Measurements from ENCODE around the gene RAI1.

The RAI1 gene

GRCh38 chr17:17844500-17844899 lies 163.2 kb downstream of the RAI1 start (continued):
- TF ChIP-seq, protein P1, sequence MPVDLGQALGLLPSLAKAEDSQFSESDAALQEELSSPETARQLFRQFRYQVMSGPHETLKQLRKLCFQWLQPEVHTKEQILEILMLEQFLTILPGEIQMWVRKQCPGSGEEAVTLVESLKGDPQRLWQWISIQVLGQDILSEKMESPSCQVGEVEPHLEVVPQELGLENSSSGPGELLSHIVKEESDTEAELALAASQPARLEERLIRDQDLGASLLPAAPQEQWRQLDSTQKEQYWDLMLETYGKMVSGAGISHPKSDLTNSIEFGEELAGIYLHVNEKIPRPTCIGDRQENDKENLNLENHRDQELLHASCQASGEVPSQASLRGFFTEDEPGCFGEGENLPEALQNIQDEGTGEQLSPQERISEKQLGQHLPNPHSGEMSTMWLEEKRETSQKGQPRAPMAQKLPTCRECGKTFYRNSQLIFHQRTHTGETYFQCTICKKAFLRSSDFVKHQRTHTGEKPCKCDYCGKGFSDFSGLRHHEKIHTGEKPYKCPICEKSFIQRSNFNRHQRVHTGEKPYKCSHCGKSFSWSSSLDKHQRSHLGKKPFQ (tag by site-specific recombination; IDR thresholded peaks at IDR 0.05): no peak
- TF ChIP-seq RBAK (tag by site-specific recombination; IDR thresholded peaks at IDR 0.05): no peak

DNA sequence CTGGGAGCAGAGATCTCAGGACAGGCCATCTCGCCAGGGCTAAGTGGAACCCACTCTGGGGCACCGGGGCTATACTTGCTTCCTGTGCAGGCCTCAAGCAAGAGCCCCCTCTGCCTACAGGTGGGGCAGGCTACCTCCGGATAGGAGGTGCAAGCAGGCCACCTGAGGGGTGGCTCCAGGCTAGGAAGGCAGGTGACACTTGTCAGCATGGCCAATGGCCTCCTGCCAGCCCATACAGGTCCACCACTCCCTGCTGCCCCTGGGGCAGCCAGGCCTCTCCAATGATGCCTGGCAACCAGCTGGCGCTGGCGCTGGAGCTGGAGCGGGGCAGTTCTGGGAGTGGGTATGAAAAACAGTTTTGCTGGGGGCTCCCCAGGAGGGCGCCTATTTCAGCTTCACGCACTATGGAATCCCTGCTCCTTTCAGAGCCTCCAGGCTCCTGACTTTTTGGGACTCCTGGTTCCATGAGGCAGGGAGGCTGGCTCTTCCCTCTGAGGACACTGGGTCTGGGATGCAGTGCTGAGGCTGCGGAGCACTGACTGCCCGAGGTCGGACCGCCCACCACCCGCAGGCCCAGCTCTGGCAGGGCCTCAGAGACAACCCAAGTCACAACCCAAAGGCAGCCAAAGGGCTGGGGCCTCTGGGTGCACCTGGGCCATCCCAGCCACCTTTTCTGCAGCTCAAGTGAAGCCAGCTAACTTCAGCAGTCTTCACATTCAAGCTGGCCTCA lies 164.0 kb downstream of the RAI1 start:
- CTCF ChIA-PET: no interaction called here
- H3K36me3 ChIP-seq (ENCODE audit: control insufficient read depth in 2 of 2, insufficient read depth in 1 of 2, low read length in 2 of 2): peaks cover 0 to 3% of the 10 kb centered on the region in 2 experiments; a peak in 1 of 3 replicates
- TF ChIP-seq OVOL3 (tag by site-specific recombination; IDR thresholded peaks at IDR 0.05): no peak
- no peak for TF ChIP-seq REPIN1 (tag by site-specific recombination; IDR thresholded peaks at IDR 0.05; ENCODE audit: low read depth)
- no peak for TF ChIP-seq ZNF148 (tag by site-specific recombination; IDR thresholded peaks at IDR 0.05; ENCODE audit: borderline replicate concordance)
- no peak for TF ChIP-seq ZNF274 (IDR thresholded peaks at IDR 0.05; ENCODE audit: low read length)
- no peak for TF ChIP-seq ZNF274 (tag by site-specific recombination; IDR thresholded peaks at IDR 0.05; ENCODE audit: borderline replicate concordance)
- TF ChIP-seq TCF7L2 (IDR thresholded peaks at IDR 0.05; ENCODE audit: borderline replicate concordance, low read depth, low read length): no peak
- no peak for TF ChIP-seq YY2 (tag by site-specific recombination; IDR thresholded peaks at IDR 0.05)
- H3K27ac ChIP-seq (ENCODE audit: extremely low read depth, low read depth, low read length): no peak overlapping the region; the same call in 1 of the 2 replicates
- no peak overlapping the region for H3K4me3 ChIP-seq (ENCODE audit: low read depth, low read length)
- peaks cover 20% of the 10 kb centered on the region for H3K4me1 ChIP-seq (ENCODE audit: control insufficient read depth, insufficient read depth, low read length)
- POLR2A ChIA-PET: interaction anchor here (6.2 kb wide), 1 partner anchor 9 kb away, joined by 31 read pairs; the partner anchor contains the start of gene SREBF1
- H3K9me3 ChIP-seq (ENCODE audit: control insufficient read depth, insufficient read depth, low read depth, low read length): no peaks in the 10 kb centered on the region

GRCh38 chr17:17846003-17846402 lies 164.7 kb downstream of the RAI1 start:
- Histone ChIP-seq H3K9me3 (ENCODE audit: control insufficient read depth, insufficient read depth, low read depth, low read length) (no peaks in the 10 kb centered on the region), H3K4me1 (ENCODE audit: control insufficient read depth, insufficient read depth, low read length) (peaks cover 25% of the 10 kb centered on the region), H3K4me3 (ENCODE audit: low read depth, low read length) (no peak overlapping the region), H3K36me3 (ENCODE audit: control insufficient read depth in 2 of 2, insufficient read depth in 1 of 2, low read length in 2 of 2) (peaks cover 0 to 3% of the 10 kb centered on the region in 2 experiments; a peak in 1 of 3 replicates), H3K27ac (ENCODE audit: extremely low read depth, low read depth, low read length) (no peak overlapping the region)
- TF ChIP-seq ZNF621 (tag by site-specific recombination; IDR thresholded peaks at IDR 0.05): no peak
- no peak for TF ChIP-seq HOXD13 (CRISPR knock-in tag; IDR thresholded peaks at IDR 0.05; ENCODE audit: borderline replicate concordance)
- TF ChIP-seq GLIS2 (tag by site-specific recombination; IDR thresholded peaks at IDR 0.05): 0 out of 2 replicates have a peak, but pooled peaks have one; percentile 21
- ChIA-PET CTCF (interaction anchor here (0.6 kb wide), 1 partner anchor 84 kb away, joined by 3 read pairs; no protein-coding TSS in a partner anchor), POLR2A (interaction anchor here (0.9 to 6.2 kb wide), 2 partner anchors 10 to 35 kb away, joined by 4 to 31 read pairs; partner anchors contain the start of gene SREBF1)

GRCh38 chr17:17846645-17847044 lies 165.4 kb downstream of the RAI1 start:
- no peak overlapping the region for H3K27ac ChIP-seq (ENCODE audit: extremely low read depth, low read depth, low read length)

More at GRCh38 chr17:17846645-17847044, 165.4 kb downstream of the RAI1 start:
- CTCF ChIA-PET: no interaction called here
- Histone ChIP-seq H3K36me3 (ENCODE audit: control insufficient read depth in 2 of 2, insufficient read depth in 1 of 2, low read length in 2 of 2) (peaks cover 0 to 3% of the 10 kb centered on the region in 2 experiments; a peak in 1 of 3 replicates), H3K4me1 (ENCODE audit: control insufficient read depth, insufficient read depth, low read length) (peaks cover 25% of the 10 kb centered on the region), H3K4me3 (ENCODE audit: low read depth, low read length) (no peak overlapping the region), H3K9me3 (ENCODE audit: control insufficient read depth, insufficient read depth, low read depth, low read length) (no peaks in the 10 kb centered on the region)
- POLR2A ChIA-PET: interaction anchor here (0.9 to 6.2 kb wide), 2 partner anchors 11 to 35 kb away, joined by 4 to 31 read pairs; partner anchors contain the start of gene SREBF1
- TF ChIP-seq YY1 (tag by site-specific recombination; IDR thresholded peaks at IDR 0.05) (no peak), ZNF473 (tag by site-specific recombination; IDR thresholded peaks at IDR 0.05) (no peak)

All from HEK293 (cell line).